CD4-positive, alpha-beta T cell (primary cell): Measurements from ENCODE around the gene CCNJL. TPM values are rescaled to one million over a fixed set of nuclear protein-coding genes. Genes with fewer than 3 reads are reported as not detected.

Experiments used
- ATAC-seq: fragments of 200-7000 bp; cut with Tn5 transposase; one replicate; pipeline ENCODE4 v1.10.0; 2022; ENCODE audit warnings: mild to moderate bottlenecking; ENCODE audit not compliant: poor library complexity
- CTCF ChIA-PET: fragments of 350-600 bp; sonication (Branson Sonifier 250); formaldehyde crosslinking; loops from one replicate; lab custom pipeline; 2021; ENCODE audit warnings: antibody characterized with exemption, inconsistent platforms; lab: Charles Lee
- POLR2A ChIA-PET: fragments of 350-600 bp; sonication (Branson Sonifier 250); formaldehyde crosslinking; loops from one replicate; lab custom pipeline; 2021; ENCODE audit warnings: antibody characterized with exemption, inconsistent platforms; lab: Charles Lee
- DNase-seq, 14 experiments: peaks; one replicate each; pipeline ENCODE4 v3.0.0-alpha.2; 2013 to 2020; ENCODE audit warnings: mixed read lengths in 2 of 14
- H3K27ac ChIP-seq, 2 donors: one replicate each; pipeline versions ENCODE4 v1.5.1 to v1.7.0; 2013; ENCODE audit warnings: low read length in 2 of 2, low read depth in 1 of 2, mild to moderate bottlenecking in 1 of 2
- H3K27me3 ChIP-seq, 2 experiments: 1 replicate in 1 of 2; 2 replicates in 1 of 2; pipeline versions ENCODE4 v1.6.1 to v1.7.0; 2013; ENCODE audit warnings: low read length in 2 of 2, control low read depth in 1 of 2, mild to moderate bottlenecking in 1 of 2, moderate library complexity in 1 of 2; ENCODE audit not compliant: insufficient read depth in 2 of 2, control insufficient read depth in 1 of 2
- H3K36me3 ChIP-seq: one replicate; pipeline ENCODE4 v1.6.1; 2013; ENCODE audit warnings: low read length, control low read depth; ENCODE audit not compliant: insufficient read depth
- H3K4me1 ChIP-seq: one replicate; pipeline ENCODE4 v1.6.1; 2013; ENCODE audit warnings: low read length, control low read depth; ENCODE audit not compliant: insufficient read depth
- H3K4me3 ChIP-seq: one replicate; pipeline ENCODE4 v1.5.1; 2013; ENCODE audit warnings: mild to moderate bottlenecking, low read length, moderate library complexity
- H3K9me3 ChIP-seq, 2 experiments: 1 replicate in 1 of 2; 2 replicates in 1 of 2; pipeline versions ENCODE4 v1.6.1 to v1.7.0; 2013; ENCODE audit warnings: low read length in 2 of 2, mild to moderate bottlenecking in 2 of 2, control low read depth in 1 of 2, moderate library complexity in 1 of 2; ENCODE audit not compliant: control insufficient read depth in 1 of 2, insufficient read depth in 1 of 2
- H3K27ac Mint-ChIP-seq: one replicate; pipeline ENCODE4 v1.8.0; 2020; ENCODE audit warnings: mixed read lengths
- H3K27me3 Mint-ChIP-seq: one replicate; pipeline ENCODE4 v1.8.0; 2021; ENCODE audit warnings: mixed read lengths
- H3K36me3 Mint-ChIP-seq: one replicate; pipeline ENCODE4 v1.8.0; 2021; ENCODE audit warnings: low read depth, mixed read lengths
- H3K4me1 Mint-ChIP-seq: one replicate; pipeline ENCODE4 v1.8.0; 2021; ENCODE audit warnings: low read depth, mixed read lengths
- H3K4me3 Mint-ChIP-seq: one replicate; pipeline ENCODE4 v1.8.0; 2020; ENCODE audit warnings: mild to moderate bottlenecking, mixed read lengths
- H3K9me3 Mint-ChIP-seq: one replicate; pipeline ENCODE4 v1.8.0; 2020; ENCODE audit warnings: mixed read lengths
- CTCF ChIP-seq: fragments of 200-600 bp; IDR thresholded peaks from one replicate; pipeline ENCODE4 v1.8.0; 2022; ENCODE audit warnings: antibody characterized with exemption, mild to moderate bottlenecking
- intact Hi-C, 2 experiments: fragments of 100-400 bp; cut with DNase I in 1 of 2; cut with micrococcal nuclease in 1 of 2; formaldehyde crosslinking; loops; one replicate each; pipeline versions ENCODE4 v1.15.1 to v1.9.0; 2023 to 2025; cut with DNase I, micrococcal nuclease
- total RNA-seq, 174 experiments: library from RNA in 2 of 174; stranded (reverse) in 2 of 174; gene quantifications; one replicate each; pipeline ENCODE4 v1.2.3 and lab custom pipeline; 2021 to 2026

CCNJL gene
- total RNA-seq, 2 experiments from 2014 or later: not detected

GRCh38 chr5:160315968-160316367 is 3.6 kb upstream of the CCNJL start:
- Histone ChIP-seq H3K36me3 (no peaks in the 10 kb centered on the region), H3K9me3 (no peaks in the 10 kb centered on the region), H3K4me3 (no peak overlapping the region), H3K27ac (no peak overlapping the region), H3K4me1 (peaks cover 8% of the 10 kb centered on the region), H3K27me3 (peaks cover 15 to 34% of the 10 kb centered on the region in 2 experiments)
- ChIA-PET CTCF (no interaction called here), POLR2A (no interaction called here)
- Mint-ChIP-seq H3K36me3 (no peaks in the 10 kb centered on the region), H3K4me1 (peaks cover 5% of the 10 kb centered on the region), H3K4me3 (no peak overlapping the region), H3K27me3 (peaks cover 58% of the 10 kb centered on the region), H3K9me3 (no peaks in the 10 kb centered on the region), H3K27ac (no peak overlapping the region)
- TF ChIP-seq CTCF: no peak
- intact Hi-C loops: no loop called here
- no peak for DNase-seq
- ATAC-seq: no peak

GRCh38 chr5:160312960-160313727 is 780 bp upstream of the CCNJL start:
- ChIA-PET CTCF (no interaction called here), POLR2A (no interaction called here)
- Mint-ChIP-seq H3K27me3 (peaks cover 74% of the 10 kb centered on the region), H3K4me3 (peak overlapping the region; percentile 67), H3K4me1 (peaks cover 5% of the 10 kb centered on the region), H3K27ac (no peak overlapping the region), H3K36me3 (no peaks in the 10 kb centered on the region), H3K9me3 (no peaks in the 10 kb centered on the region)
- DNase-seq: no peak
- intact Hi-C loops: no loop called here
- no peak for ATAC-seq
- Histone ChIP-seq H3K27me3 (peaks cover 28 to 44% of the 10 kb centered on the region in 2 experiments), H3K9me3 (no peaks in the 10 kb centered on the region), H3K4me3 (no peak overlapping the region), H3K36me3 (no peaks in the 10 kb centered on the region), H3K4me1 (peaks cover 8% of the 10 kb centered on the region), H3K27ac (no peak overlapping the region)
- no peak for TF ChIP-seq CTCF

- ChIA-PET POLR2A (no interaction called here), CTCF (no interaction called here)
- Histone ChIP-seq H3K36me3 (no peaks in the 10 kb centered on the region), H3K27ac (no peak overlapping the region), H3K4me3 (no peak overlapping the region), H3K4me1 (peaks cover 8% of the 10 kb centered on the region), H3K27me3 (peaks cover 31 to 39% of the 10 kb centered on the region in 2 experiments), H3K9me3 (no peaks in the 10 kb centered on the region)
- peaks cover 72% of the 10 kb centered on the region for H3K27me3 Mint-ChIP-seq
- ATAC-seq: no peak
- TF ChIP-seq CTCF: no peak
- DNase-seq: no peak
- no peaks in the 10 kb centered on the region for H3K9me3 Mint-ChIP-seq
- peak overlapping the region; percentile 57 for H3K4me3 Mint-ChIP-seq
- no peak overlapping the region for H3K27ac Mint-ChIP-seq
- peaks cover 5% of the 10 kb centered on the region for H3K4me1 Mint-ChIP-seq
- intact Hi-C loops: no loop called here
- no peaks in the 10 kb centered on the region for H3K36me3 Mint-ChIP-seq
These were observed 752 bp downstream of the CCNJL start for GRCh38 chr5:160311491-160312133.
